WI38 (cell line): Measurements from ENCODE around the gene STX2.
"Not testable (repeated sequence)": the region's sequence is repeated elsewhere in the genome, so short reads cannot be mapped to it uniquely, and the experiment has no call there.

Experiments
- H3K4me3 ChIP-seq: 2 replicates; pipeline ENCODE4 v1.5.1; 2011; ENCODE audit warnings: low read depth, mild to moderate bottlenecking, control low read depth, low read length
- TF ChIP-seq, protein P1 (sequence below): IDR thresholded peaks from 2 replicates; pipeline ENCODE4 v1.5.1; 2012; ENCODE audit warnings: low read depth, mild to moderate bottlenecking, control low read depth, low read length

Gene STX2

GRCh38 chr12:130878193-130879185, 39.4 kb upstream of the STX2 start:
- no peak overlapping the region for H3K4me3 ChIP-seq
- TF ChIP-seq, protein P1, sequence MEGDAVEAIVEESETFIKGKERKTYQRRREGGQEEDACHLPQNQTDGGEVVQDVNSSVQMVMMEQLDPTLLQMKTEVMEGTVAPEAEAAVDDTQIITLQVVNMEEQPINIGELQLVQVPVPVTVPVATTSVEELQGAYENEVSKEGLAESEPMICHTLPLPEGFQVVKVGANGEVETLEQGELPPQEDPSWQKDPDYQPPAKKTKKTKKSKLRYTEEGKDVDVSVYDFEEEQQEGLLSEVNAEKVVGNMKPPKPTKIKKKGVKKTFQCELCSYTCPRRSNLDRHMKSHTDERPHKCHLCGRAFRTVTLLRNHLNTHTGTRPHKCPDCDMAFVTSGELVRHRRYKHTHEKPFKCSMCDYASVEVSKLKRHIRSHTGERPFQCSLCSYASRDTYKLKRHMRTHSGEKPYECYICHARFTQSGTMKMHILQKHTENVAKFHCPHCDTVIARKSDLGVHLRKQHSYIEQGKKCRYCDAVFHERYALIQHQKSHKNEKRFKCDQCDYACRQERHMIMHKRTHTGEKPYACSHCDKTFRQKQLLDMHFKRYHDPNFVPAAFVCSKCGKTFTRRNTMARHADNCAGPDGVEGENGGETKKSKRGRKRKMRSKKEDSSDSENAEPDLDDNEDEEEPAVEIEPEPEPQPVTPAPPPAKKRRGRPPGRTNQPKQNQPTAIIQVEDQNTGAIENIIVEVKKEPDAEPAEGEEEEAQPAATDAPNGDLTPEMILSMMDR: no peak

DNA sequence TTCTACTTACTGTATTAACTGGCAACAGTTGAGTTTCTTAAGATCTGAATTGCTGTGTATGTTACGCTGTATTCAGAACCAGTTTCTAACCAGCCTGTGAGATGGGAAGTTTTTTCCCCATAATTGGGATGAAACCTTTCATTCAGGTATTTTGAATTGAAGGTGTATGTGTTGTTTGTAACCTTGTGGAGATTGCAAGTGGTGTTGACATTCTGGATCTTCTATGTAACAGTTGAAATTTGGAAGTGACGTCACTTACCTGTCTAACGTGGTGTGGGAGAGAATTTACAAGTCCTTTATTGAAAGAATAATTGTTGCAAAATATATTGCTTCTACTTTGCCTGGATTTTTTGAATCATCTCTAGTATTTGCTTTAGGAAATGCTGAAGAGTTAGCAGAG, 38.3 kb upstream of the STX2 start:
- TF ChIP-seq, protein P1: no peak
- H3K4me3 ChIP-seq: no peak overlapping the region

DNA sequence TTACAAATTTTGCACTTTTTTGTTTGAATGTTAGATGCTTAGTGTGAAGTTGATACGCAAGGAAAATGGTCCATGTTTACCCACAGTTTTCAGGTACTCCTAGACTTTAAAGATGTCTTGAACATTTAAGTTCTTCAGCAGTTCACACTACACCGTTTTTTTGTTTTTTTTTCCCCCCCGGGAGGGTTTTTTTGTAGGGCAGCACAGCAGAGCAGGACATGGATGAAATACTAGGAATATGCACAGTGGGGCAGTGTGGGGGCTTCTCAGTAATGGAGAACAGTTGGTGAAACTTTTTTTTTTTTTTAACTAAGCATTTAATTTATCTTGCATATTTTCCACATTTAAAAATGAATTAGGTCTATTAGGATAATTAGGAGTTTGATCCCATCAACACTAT, 37.7 kb upstream of the STX2 start:
- TF ChIP-seq, protein P1: no peak
- H3K4me3 ChIP-seq: no peak overlapping the region

DNA sequence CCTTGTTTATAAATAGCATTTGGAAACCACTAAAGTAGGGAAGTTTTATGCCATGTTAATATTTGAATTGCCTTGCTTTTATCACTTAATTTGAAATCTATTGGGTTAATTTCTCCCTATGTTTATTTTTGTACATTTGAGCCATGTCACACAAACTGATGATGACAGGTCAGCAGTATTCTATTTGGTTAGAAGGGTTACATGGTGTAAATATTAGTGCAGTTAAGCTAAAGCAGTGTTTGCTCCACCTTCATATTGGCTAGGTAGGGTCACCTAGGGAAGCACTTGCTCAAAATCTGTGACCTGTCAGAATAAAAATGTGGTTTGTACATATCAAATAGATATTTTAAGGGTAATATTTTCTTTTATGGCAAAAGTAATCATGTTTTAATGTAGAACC, 37.2 kb upstream of the STX2 start:
- TF ChIP-seq, protein P1: no peak
- no peak overlapping the region for H3K4me3 ChIP-seq

GRCh38 chr12:130875708-130876107, 36.7 kb upstream of the STX2 start:
- H3K4me3 ChIP-seq: not testable (repeated sequence)

DNA sequence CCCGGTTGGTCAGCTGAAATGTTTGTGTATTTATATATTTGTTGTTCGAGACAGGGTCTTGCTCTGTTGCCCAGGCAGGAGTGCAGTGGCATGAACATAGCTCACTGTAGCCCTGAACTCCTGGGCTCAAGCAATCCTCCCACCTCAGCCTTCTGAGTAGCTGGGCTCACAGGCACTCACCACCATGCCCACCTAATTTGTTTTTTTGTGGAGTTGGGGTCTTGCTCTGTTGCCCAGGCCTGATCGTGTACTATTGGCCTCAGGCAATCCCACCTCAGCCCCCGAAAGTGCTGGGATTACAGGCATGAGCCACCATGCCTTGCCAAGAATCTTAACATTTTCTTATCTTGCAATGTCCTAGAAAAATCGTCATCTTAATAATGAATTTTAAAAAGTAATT, 36.1 kb upstream of the STX2 start:
- no peak overlapping the region for H3K4me3 ChIP-seq

DNA sequence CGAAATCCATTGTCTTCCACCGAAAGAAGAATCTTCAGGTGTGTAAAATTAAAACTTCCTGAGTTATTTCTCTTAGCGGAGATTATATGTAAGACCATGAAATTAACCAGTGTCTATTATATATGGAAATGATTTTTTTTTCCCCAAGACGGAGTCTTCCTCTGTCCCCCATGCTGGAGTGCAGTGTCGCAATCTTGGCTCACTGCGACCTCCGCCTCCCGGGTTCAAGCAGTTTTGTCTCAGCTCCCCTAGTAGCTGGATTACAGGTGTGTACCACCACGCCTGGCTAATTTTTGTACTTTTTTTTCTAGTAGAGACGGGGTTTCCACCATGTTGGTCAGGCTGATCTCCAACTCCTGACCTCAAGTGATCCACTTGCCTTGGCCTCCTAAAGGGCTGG, 35.6 kb upstream of the STX2 start:
- no peak overlapping the region for H3K4me3 ChIP-seq
- TF ChIP-seq, protein P1: no peak

More for the DNA sequence above, 36.1 kb upstream of the STX2 start:
- TF ChIP-seq, protein P1: no peak
